HepG2 (cell line): Measurements from ENCODE around the gene HFM1.

Source experiments
- EP300 ChIP-seq, 3 experiments: sonication (generic) in 1 of 3; formaldehyde crosslinking in 1 of 3; IDR thresholded peaks; 2 replicates each; pipeline versions ENCODE4 v1.5.1 to v1.6.1; 2011 to 2020; ENCODE audit warnings: low read depth in 2 of 3, low read length in 2 of 3, borderline replicate concordance in 1 of 3, improper control_type of control experiment in 1 of 3, mild to moderate bottlenecking in 1 of 3, missing genetic modification reagents in 1 of 3, moderate library complexity in 1 of 3
- FOXA1 ChIP-seq, 2 experiments: fragments of 450-650 bp in 1 of 2; sonication (generic) in 1 of 2; formaldehyde crosslinking in 1 of 2; IDR thresholded peaks; 2 replicates each; pipeline versions ENCODE4 v1.4.0 to v1.6.1; 2016 to 2020; ENCODE audit warnings: missing genetic modification reagents in 1 of 2
- GATAD1 ChIP-seq: IDR thresholded peaks from 2 replicates; pipeline ENCODE4 v1.6.1; 2016; ENCODE audit warnings: missing genetic modification reagents, missing compliant biosample characterization
- HOXA7 ChIP-seq: sonication (generic); formaldehyde crosslinking; IDR thresholded peaks from 2 replicates; pipeline ENCODE4 v1.8.1; 2022; ENCODE audit warnings: mild to moderate bottlenecking, missing genetic modification reagents, moderate library complexity
- KLF6 ChIP-seq: IDR thresholded peaks from 2 replicates; pipeline ENCODE4 v1.8.0; 2016; ENCODE audit warnings: missing biosample characterization, missing genetic modification reagents
- SUZ12 ChIP-seq: fragments of 150-350 bp; IDR thresholded peaks from 2 replicates; pipeline ENCODE4 v1.6.1; 2014; ENCODE audit warnings: low read depth, low read length
- TEAD3 ChIP-seq: optimal IDR thresholded peaks from 2 replicates; pipeline ENCODE3; 2016; ENCODE audit warnings: borderline replicate concordance
- TF ChIP-seq, protein P1 (sequence below): sonication (generic); formaldehyde crosslinking; IDR thresholded peaks from 2 replicates; pipeline ENCODE4 v1.4.0; 2020; ENCODE audit warnings: missing genetic modification reagents
- TF ChIP-seq, protein P2 (sequence below): sonication (generic); formaldehyde crosslinking; IDR thresholded peaks from 2 replicates; pipeline ENCODE4 v1.5.0; 2020; ENCODE audit warnings: mild to moderate bottlenecking, missing genetic modification reagents, moderate library complexity
- TF ChIP-seq, protein P3 (sequence below): sonication (generic); formaldehyde crosslinking; IDR thresholded peaks from 2 replicates; pipeline ENCODE4 v1.4.0; 2020; ENCODE audit warnings: low read depth, mild to moderate bottlenecking, missing genetic modification reagents

DNA sequence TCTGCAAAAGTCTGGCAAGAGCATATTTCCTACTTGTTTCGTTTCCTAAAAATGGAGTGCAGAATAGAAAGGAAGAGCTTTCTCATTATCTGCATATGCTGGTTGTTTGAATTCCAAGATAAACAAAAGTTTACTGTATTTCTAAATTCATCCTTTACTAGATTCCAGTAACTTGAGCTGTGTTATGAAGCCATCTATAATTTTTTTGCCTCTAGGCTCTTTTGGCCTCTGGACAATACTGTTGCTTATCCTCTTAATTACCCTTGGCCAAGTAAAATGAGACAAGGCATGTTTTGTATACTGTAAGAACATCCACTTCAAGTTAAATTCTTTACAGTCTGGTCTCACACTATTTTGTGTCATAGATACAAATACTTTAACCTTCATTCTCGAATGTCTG lies 45.6 kb upstream of the HFM1 start:
- TF ChIP-seq EP300 (IDR thresholded peaks at IDR 0.05; ENCODE audit: low read depth in 2 of 2, low read length in 2 of 2) (no peak), EP300 (CRISPR knock-in tag; IDR thresholded peaks at IDR 0.05; ENCODE audit: borderline replicate concordance) (no peak), SUZ12 (no peak), GATAD1 (no peak), FOXA1 (IDR thresholded peaks at IDR 0.05) (no peak), FOXA1 (CRISPR knock-in tag; IDR thresholded peaks at IDR 0.05) (no peak), TEAD3 (CRISPR knock-in tag) (no peak), HOXA7 (no peak), KLF6 (no peak)
- TF ChIP-seq, protein P1, sequence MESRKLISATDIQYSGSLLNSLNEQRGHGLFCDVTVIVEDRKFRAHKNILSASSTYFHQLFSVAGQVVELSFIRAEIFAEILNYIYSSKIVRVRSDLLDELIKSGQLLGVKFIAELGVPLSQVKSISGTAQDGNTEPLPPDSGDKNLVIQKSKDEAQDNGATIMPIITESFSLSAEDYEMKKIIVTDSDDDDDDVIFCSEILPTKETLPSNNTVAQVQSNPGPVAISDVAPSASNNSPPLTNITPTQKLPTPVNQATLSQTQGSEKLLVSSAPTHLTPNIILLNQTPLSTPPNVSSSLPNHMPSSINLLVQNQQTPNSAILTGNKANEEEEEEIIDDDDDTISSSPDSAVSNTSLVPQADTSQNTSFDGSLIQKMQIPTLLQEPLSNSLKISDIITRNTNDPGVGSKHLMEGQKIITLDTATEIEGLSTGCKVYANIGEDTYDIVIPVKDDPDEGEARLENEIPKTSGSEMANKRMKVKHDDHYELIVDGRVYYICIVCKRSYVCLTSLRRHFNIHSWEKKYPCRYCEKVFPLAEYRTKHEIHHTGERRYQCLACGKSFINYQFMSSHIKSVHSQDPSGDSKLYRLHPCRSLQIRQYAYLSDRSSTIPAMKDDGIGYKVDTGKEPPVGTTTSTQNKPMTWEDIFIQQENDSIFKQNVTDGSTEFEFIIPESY (CRISPR knock-in tag) = no peak
- TF ChIP-seq, protein P2, sequence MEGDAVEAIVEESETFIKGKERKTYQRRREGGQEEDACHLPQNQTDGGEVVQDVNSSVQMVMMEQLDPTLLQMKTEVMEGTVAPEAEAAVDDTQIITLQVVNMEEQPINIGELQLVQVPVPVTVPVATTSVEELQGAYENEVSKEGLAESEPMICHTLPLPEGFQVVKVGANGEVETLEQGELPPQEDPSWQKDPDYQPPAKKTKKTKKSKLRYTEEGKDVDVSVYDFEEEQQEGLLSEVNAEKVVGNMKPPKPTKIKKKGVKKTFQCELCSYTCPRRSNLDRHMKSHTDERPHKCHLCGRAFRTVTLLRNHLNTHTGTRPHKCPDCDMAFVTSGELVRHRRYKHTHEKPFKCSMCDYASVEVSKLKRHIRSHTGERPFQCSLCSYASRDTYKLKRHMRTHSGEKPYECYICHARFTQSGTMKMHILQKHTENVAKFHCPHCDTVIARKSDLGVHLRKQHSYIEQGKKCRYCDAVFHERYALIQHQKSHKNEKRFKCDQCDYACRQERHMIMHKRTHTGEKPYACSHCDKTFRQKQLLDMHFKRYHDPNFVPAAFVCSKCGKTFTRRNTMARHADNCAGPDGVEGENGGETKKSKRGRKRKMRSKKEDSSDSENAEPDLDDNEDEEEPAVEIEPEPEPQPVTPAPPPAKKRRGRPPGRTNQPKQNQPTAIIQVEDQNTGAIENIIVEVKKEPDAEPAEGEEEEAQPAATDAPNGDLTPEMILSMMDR = no peak
- TF ChIP-seq, protein P3, sequence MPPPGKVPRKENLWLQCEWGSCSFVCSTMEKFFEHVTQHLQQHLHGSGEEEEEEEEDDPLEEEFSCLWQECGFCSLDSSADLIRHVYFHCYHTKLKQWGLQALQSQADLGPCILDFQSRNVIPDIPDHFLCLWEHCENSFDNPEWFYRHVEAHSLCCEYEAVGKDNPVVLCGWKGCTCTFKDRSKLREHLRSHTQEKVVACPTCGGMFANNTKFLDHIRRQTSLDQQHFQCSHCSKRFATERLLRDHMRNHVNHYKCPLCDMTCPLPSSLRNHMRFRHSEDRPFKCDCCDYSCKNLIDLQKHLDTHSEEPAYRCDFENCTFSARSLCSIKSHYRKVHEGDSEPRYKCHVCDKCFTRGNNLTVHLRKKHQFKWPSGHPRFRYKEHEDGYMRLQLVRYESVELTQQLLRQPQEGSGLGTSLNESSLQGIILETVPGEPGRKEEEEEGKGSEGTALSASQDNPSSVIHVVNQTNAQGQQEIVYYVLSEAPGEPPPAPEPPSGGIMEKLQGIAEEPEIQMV = no peak
